Measurements from ENCODE around the gene SCFD1. TPM values are rescaled to one million over a fixed set of nuclear protein-coding genes. Genes with fewer than 3 reads are reported as not detected.

SCFD1 gene
- total RNA-seq, 5 donors from 2014 or later (not counting 1 experiment from before 2014, with no cell fraction given), result 49.8 to 105 (median 57.3) TPM

DNA sequence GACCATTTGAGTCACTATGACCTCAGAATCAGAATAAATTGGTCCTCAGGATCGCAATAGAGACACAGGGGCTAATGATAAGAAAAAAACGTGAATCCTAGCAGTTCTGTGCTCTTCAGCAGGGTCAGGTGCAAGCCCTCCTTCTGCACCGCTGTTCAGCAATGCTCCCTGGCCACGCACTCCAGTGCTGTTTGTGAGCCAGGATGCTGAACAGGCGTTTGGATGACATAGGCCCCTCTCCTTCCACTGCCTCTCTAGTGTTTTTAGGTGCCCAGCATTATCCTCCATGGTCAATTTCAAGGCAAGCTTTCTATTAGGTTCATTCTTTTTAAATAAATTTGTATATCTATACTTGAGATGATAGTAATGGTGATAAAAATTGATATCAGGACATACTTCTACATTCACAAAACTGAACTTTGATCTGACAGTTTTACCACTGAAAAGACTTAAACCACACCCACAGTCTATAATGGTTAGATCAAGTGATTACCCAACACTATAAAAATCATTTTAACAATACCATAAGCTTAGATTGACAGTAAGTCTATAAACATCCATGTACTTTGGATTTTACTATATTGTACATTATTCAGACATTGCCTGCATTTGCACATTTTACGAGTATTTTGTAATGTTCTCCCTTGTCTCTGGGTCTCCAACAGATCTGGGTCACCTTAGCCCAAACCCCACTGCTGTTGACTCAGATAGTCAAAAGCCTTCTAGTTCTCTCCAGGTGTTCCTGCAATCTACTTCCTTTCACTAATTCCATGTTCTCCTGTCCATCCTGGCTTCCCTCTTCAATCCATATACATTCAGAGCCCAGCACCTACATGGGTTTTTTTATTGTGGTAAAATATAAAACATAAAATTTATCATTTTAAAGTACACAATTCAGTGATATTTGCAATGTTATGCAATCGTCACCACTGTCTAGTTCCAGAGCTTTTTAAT lies 137.3 kb downstream of the SCFD1 start:
- Histone ChIP-seq H3K4me3 (ENCODE audit: control insufficient read depth in 1 of 2, extremely low read depth in 1 of 2, low read length in 1 of 2) (no peak overlapping the region), H3K4me1 (ENCODE audit: control insufficient read depth in 1 of 2, extremely low read depth in 1 of 2, insufficient read depth in 2 of 2, low read length in 2 of 2) (no peaks in the 10 kb centered on the region), H3K27ac (ENCODE audit: low read length) (no peak overlapping the region), H3K36me3 (ENCODE audit: control insufficient read depth in 2 of 2, extremely low read depth in 1 of 2, insufficient read depth in 1 of 2, low read length in 1 of 2) (no peaks in the 10 kb centered on the region), H3K9me3 (peaks cover 4% of the 10 kb centered on the region), H3K27me3 (replicated peaks in 1 of 2; ENCODE audit: control insufficient read depth in 2 of 2, extremely low read depth in 1 of 2, insufficient read depth in 2 of 2, low read length in 1 of 2) (peaks cover 0 to 6% of the 10 kb centered on the region in 2 experiments)
- ATAC-seq (replicated peaks in 1 of 4), result no peak
- CTCF ChIA-PET, result interaction anchor here in 1 of 2 donors (0.6 kb wide), 1 partner anchor 284 kb away, joined by 5 read pairs; no protein-coding TSS in a partner anchor
- H3K4me3 Mint-ChIP-seq, result no peak overlapping the region
- no peaks in the 10 kb centered on the region for H3K4me1 Mint-ChIP-seq
- H3K27me3 Mint-ChIP-seq, result peaks cover 4 to 16% of the 10 kb centered on the region in 2 donors
- H3K27ac Mint-ChIP-seq, result no peak overlapping the region
- POLR2A ChIA-PET, result no interaction called here
- H3K9me3 Mint-ChIP-seq, result peaks cover 6 to 18% (median 17%) of the 10 kb centered on the region in 3 donors
- no peak for DNase-seq
- 79% methylated on average over 6 of the region's 7 CpGs for WGBS (ENCODE audit: insufficient coverage)
- no peaks in the 10 kb centered on the region for H3K36me3 Mint-ChIP-seq

DNA sequence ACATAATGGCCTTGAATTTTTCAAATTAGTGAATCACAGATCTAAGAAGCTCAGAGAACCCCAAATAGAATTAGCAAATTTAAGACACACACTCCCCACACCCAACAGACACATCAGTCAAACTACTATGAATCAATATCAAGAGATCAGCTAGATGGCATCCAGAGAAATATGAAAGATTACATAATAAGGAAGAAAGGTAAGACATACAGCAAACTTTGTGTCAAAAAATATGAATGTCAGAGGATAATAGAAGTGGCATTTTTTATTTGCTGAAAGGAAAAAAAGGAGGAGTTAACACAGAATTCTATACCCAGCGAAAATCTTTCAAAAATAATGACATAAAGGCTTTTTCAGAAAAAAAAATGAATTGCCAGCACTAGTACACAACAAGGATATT lies 141.8 kb downstream of the SCFD1 start:
- Mint-ChIP-seq H3K27ac (no peak overlapping the region), H3K4me1 (no peaks in the 10 kb centered on the region), H3K27me3 (peaks cover 9 to 10% of the 10 kb centered on the region in 2 donors), H3K4me3 (no peak overlapping the region), H3K9me3 (peaks cover 6 to 23% (median 18%) of the 10 kb centered on the region in 3 donors), H3K36me3 (no peaks in the 10 kb centered on the region)
- peaks cover 4% of the 10 kb centered on the region for H3K9me3 ChIP-seq
- H3K4me3 ChIP-seq (ENCODE audit: control insufficient read depth in 1 of 2, extremely low read depth in 1 of 2, low read length in 1 of 2), result no peak overlapping the region
- no peak for DNase-seq
- no peaks in the 10 kb centered on the region for H3K36me3 ChIP-seq (ENCODE audit: control insufficient read depth in 2 of 2, extremely low read depth in 1 of 2, insufficient read depth in 1 of 2, low read length in 1 of 2)
- H3K27ac ChIP-seq (ENCODE audit: low read length), result no peak overlapping the region
- POLR2A ChIA-PET, result no interaction called here
- ATAC-seq (replicated peaks in 1 of 4), result no peak
- H3K4me1 ChIP-seq (ENCODE audit: control insufficient read depth in 1 of 2, extremely low read depth in 1 of 2, insufficient read depth in 2 of 2, low read length in 2 of 2), result no peaks in the 10 kb centered on the region
- CTCF ChIA-PET, result no interaction called here
- H3K27me3 ChIP-seq (replicated peaks in 1 of 2; ENCODE audit: control insufficient read depth in 2 of 2, extremely low read depth in 1 of 2, insufficient read depth in 2 of 2, low read length in 1 of 2), result peaks cover 0 to 3% of the 10 kb centered on the region in 2 experiments
- no CpG with 5 or more reads among the region's 1 CpG for WGBS (ENCODE audit: insufficient coverage)

DNA sequence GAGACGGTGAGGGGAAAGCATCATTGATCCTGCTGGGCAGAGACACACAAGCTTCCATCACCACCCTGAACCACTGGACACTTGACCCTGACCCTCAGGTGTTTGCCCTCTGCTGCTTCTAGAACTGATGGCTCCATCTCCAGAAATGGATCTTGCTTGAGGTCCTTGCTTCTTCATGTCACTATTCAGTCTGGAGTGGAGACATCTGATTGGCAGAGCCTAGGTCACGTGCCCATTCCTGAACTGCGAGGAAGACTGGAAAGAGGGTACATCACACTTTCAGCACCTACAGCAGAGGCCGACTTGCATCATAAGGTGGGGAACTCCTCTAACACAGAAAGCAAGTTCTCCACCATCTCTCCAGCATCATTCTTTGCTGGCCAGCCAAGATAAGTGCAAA lies 145.5 kb downstream of the SCFD1 start:
- Histone ChIP-seq H3K27ac (ENCODE audit: low read length) (no peak overlapping the region), H3K9me3 (peaks cover 4% of the 10 kb centered on the region), H3K4me1 (ENCODE audit: control insufficient read depth in 1 of 2, extremely low read depth in 1 of 2, insufficient read depth in 2 of 2, low read length in 2 of 2) (no peaks in the 10 kb centered on the region), H3K27me3 (replicated peaks in 1 of 2; ENCODE audit: control insufficient read depth in 2 of 2, extremely low read depth in 1 of 2, insufficient read depth in 2 of 2, low read length in 1 of 2) (peaks cover 0 to 2% of the 10 kb centered on the region in 2 experiments), H3K4me3 (ENCODE audit: control insufficient read depth in 1 of 2, extremely low read depth in 1 of 2, low read length in 1 of 2) (no peak overlapping the region), H3K36me3 (ENCODE audit: control insufficient read depth in 2 of 2, extremely low read depth in 1 of 2, insufficient read depth in 1 of 2, low read length in 1 of 2) (no peaks in the 10 kb centered on the region)
- Mint-ChIP-seq H3K27me3 (peaks cover 12 to 30% of the 10 kb centered on the region in 2 donors), H3K4me1 (no peaks in the 10 kb centered on the region), H3K4me3 (no peak overlapping the region), H3K36me3 (no peaks in the 10 kb centered on the region), H3K27ac (no peak overlapping the region), H3K9me3 (peaks cover 6 to 23% (median 13%) of the 10 kb centered on the region in 3 donors)
- no peak for DNase-seq
- ChIA-PET POLR2A (no interaction called here), CTCF (no interaction called here)
- no peak for ATAC-seq (replicated peaks in 1 of 4)
- 89% methylated on average over 3 of the region's 4 CpGs for whole genome bisulfite sequencing (ENCODE audit: insufficient coverage)

DNA sequence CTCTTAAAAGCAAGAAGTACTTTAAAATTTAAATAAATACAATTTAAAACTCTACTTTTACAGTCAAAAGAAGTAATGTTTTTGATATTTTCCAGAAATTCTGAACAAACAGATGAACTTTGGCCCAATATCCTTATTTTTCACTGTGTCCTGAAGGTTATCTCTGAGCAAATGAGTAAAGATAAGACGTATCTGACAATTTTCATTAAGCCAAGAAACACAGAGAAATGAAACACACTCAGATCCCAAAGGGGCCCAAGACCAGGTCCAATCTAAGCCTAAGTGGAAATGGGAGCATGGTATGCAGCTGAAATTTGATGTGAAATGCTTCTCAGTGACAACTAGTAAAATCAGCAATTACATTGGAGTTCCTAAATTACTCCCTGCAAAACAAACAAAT lies 146.7 kb downstream of the SCFD1 start:
- H3K27me3 ChIP-seq (replicated peaks in 1 of 2; ENCODE audit: control insufficient read depth in 2 of 2, extremely low read depth in 1 of 2, insufficient read depth in 2 of 2, low read length in 1 of 2), result peaks cover 0 to 2% of the 10 kb centered on the region in 2 experiments
- no peaks in the 10 kb centered on the region for H3K36me3 ChIP-seq (ENCODE audit: control insufficient read depth in 2 of 2, extremely low read depth in 1 of 2, insufficient read depth in 1 of 2, low read length in 1 of 2)
- DNase-seq (no peak), ATAC-seq (replicated peaks in 1 of 4) (no peak)
- Mint-ChIP-seq H3K9me3 (peaks cover 2 to 13% (median 7%) of the 10 kb centered on the region in 3 donors), H3K4me3 (no peak overlapping the region), H3K27ac (no peak overlapping the region), H3K27me3 (peaks cover 12 to 30% of the 10 kb centered on the region in 2 donors), H3K36me3 (no peaks in the 10 kb centered on the region), H3K4me1 (no peaks in the 10 kb centered on the region)
- ChIA-PET CTCF (interaction anchor here in 1 of 2 donors (0.6 kb wide), 1 partner anchor 17 kb away, joined by 3 read pairs; no protein-coding TSS in a partner anchor), POLR2A (no interaction called here)
- H3K27ac ChIP-seq (ENCODE audit: low read length), result no peak overlapping the region
- H3K9me3 ChIP-seq, result no peaks in the 10 kb centered on the region
- no peaks in the 10 kb centered on the region for H3K4me1 ChIP-seq (ENCODE audit: control insufficient read depth in 1 of 2, extremely low read depth in 1 of 2, insufficient read depth in 2 of 2, low read length in 2 of 2)
- H3K4me3 ChIP-seq (ENCODE audit: control insufficient read depth in 1 of 2, extremely low read depth in 1 of 2, low read length in 1 of 2), result no peak overlapping the region
- WGBS (ENCODE audit: insufficient coverage), result no CpG with 5 or more reads among the region's 1 CpG

DNA sequence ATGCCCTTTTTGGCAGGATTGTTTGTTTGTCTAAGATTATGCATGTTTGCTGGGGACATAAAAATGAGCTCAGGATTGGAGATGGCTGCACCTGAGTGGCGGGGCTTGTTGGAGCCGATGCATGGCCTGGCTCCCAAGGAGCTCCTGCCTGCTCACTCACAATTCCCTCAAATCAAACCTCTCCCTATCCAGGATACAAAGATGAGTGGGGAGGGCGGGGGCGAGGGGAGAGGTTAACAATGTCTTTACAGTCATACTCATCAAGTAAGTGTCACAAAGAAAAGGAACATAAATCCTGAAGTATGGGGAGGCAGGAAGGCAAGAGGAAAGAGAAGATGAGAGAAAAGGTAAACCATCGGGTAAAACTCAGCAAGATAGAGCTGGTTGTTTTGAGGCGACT lies 148.3 kb downstream of the SCFD1 start:
- Mint-ChIP-seq H3K27ac (no peak overlapping the region), H3K4me1 (no peaks in the 10 kb centered on the region), H3K9me3 (no peaks in the 10 kb centered on the region), H3K36me3 (no peaks in the 10 kb centered on the region), H3K27me3 (peaks cover 11 to 30% of the 10 kb centered on the region in 2 donors), H3K4me3 (no peak overlapping the region)
- no peak overlapping the region for H3K4me3 ChIP-seq (ENCODE audit: control insufficient read depth in 1 of 2, extremely low read depth in 1 of 2, low read length in 1 of 2)
- peaks cover 0 to 2% of the 10 kb centered on the region in 2 experiments for H3K27me3 ChIP-seq (replicated peaks in 1 of 2; ENCODE audit: control insufficient read depth in 2 of 2, extremely low read depth in 1 of 2, insufficient read depth in 2 of 2, low read length in 1 of 2)
- 89% methylated on average over 1 of the region's 6 CpGs for WGBS (ENCODE audit: insufficient coverage)
- ChIA-PET POLR2A (interaction anchor here in 1 of 2 donors (0.6 kb wide), 1 partner anchor 29 kb away, joined by 4 read pairs; no protein-coding TSS in a partner anchor), CTCF (no interaction called here)
- no peaks in the 10 kb centered on the region for H3K36me3 ChIP-seq (ENCODE audit: control insufficient read depth in 2 of 2, extremely low read depth in 1 of 2, insufficient read depth in 1 of 2, low read length in 1 of 2)
- H3K27ac ChIP-seq (ENCODE audit: low read length), result no peak overlapping the region
- no peaks in the 10 kb centered on the region for H3K4me1 ChIP-seq (ENCODE audit: control insufficient read depth in 1 of 2, extremely low read depth in 1 of 2, insufficient read depth in 2 of 2, low read length in 2 of 2)
- no peak for ATAC-seq (replicated peaks in 1 of 4)
- no peak for DNase-seq
- H3K9me3 ChIP-seq, result no peaks in the 10 kb centered on the region

DNA sequence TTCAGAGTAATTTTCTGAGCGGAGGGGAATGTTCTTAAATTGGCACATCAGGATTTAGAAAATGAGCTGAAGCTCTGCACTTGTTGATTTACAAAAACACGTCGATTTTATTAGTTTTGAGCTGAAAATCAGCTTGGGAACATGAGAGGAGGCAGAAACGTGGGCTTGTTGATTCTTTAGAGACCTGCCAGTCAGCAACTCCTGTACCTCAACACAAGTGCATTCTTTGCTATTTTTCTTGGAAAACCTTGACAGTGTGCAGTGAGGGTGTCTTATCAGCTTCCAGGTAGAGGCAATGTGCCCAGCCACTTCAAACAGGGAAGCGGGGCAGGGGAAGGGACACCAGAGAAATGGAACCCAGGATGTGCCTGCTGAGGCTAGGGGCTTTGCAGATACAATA lies 149.5 kb downstream of the SCFD1 start:
- no peak for DNase-seq
- Mint-ChIP-seq H3K27ac (no peak overlapping the region), H3K4me3 (no peak overlapping the region), H3K27me3 (peaks cover 11 to 33% of the 10 kb centered on the region in 2 donors), H3K9me3 (no peaks in the 10 kb centered on the region), H3K36me3 (no peaks in the 10 kb centered on the region), H3K4me1 (no peaks in the 10 kb centered on the region)
- no peak for ATAC-seq (replicated peaks in 1 of 4)
- Histone ChIP-seq H3K4me3 (ENCODE audit: control insufficient read depth in 1 of 2, extremely low read depth in 1 of 2, low read length in 1 of 2) (no peak overlapping the region), H3K27ac (ENCODE audit: low read length) (no peak overlapping the region), H3K27me3 (replicated peaks in 1 of 2; ENCODE audit: control insufficient read depth in 2 of 2, extremely low read depth in 1 of 2, insufficient read depth in 2 of 2, low read length in 1 of 2) (peaks cover 0 to 2% of the 10 kb centered on the region in 2 experiments), H3K36me3 (ENCODE audit: control insufficient read depth in 2 of 2, extremely low read depth in 1 of 2, insufficient read depth in 1 of 2, low read length in 1 of 2) (no peaks in the 10 kb centered on the region), H3K9me3 (no peaks in the 10 kb centered on the region), H3K4me1 (ENCODE audit: control insufficient read depth in 1 of 2, extremely low read depth in 1 of 2, insufficient read depth in 2 of 2, low read length in 2 of 2) (no peaks in the 10 kb centered on the region)
- ChIA-PET POLR2A (no interaction called here), CTCF (no interaction called here)
- WGBS (ENCODE audit: insufficient coverage), result 100% methylated on average over 2 of the region's 5 CpGs

All from T-cell (primary cell).